ENCODE measurements around the gene ATP6V0E2.

DNA sequence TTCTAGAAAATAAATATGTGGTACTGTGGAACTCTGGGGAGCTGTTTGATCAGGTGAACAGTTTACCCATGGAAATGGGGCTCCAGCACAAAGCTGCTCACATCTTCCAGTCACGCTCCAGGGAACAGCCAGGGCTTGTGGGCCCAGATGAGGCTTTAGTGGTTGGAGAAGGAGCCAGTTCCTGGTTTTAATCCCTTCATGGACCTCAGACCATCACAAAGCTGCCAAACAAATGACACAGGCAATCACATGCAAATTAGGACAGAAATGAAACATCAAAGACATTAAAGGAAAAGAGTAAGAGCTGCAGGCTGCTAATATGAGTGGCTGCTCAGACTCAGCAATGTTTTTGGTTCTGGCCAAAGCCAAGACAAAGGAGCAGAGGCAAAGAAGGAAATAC lies 2.2 kb upstream of the ATP6V0E2 start:
- TF ChIP-seq, protein P1, sequence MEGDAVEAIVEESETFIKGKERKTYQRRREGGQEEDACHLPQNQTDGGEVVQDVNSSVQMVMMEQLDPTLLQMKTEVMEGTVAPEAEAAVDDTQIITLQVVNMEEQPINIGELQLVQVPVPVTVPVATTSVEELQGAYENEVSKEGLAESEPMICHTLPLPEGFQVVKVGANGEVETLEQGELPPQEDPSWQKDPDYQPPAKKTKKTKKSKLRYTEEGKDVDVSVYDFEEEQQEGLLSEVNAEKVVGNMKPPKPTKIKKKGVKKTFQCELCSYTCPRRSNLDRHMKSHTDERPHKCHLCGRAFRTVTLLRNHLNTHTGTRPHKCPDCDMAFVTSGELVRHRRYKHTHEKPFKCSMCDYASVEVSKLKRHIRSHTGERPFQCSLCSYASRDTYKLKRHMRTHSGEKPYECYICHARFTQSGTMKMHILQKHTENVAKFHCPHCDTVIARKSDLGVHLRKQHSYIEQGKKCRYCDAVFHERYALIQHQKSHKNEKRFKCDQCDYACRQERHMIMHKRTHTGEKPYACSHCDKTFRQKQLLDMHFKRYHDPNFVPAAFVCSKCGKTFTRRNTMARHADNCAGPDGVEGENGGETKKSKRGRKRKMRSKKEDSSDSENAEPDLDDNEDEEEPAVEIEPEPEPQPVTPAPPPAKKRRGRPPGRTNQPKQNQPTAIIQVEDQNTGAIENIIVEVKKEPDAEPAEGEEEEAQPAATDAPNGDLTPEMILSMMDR (conservative IDR thresholded peaks at IDR 0.05) = no peak
- no peak for TF ChIP-seq EZH2 (IDR thresholded peaks at IDR 0.05; ENCODE audit: low read depth)
